ENCODE measurements around the gene ABCC9. TPM values are rescaled to one million over a fixed set of nuclear protein-coding genes. Genes with fewer than 3 reads are reported as not detected.

ABCC9 gene
- total RNA-seq, 1 experiment from 2014 or later, result 0.03 TPM

GRCh38 chr12:21823581-21823980 is 117.6 kb downstream of the ABCC9 start:
- no peak overlapping the region for H3K4me3 ChIP-seq (ENCODE audit: low read depth in 2 of 2, low read length in 2 of 2)
- no peaks in the 10 kb centered on the region for H3K9me3 ChIP-seq (ENCODE audit: control insufficient read depth, insufficient read depth, low read depth, low read length)
- POLR2A ChIA-PET, result no interaction called here
- no peak for DNase-seq (ENCODE audit: low read depth, low spot score)
- CTCF ChIA-PET, result no interaction called here
- TF ChIP-seq POLR2AphosphoS5 (IDR thresholded peaks at IDR 0.05; ENCODE audit: low read depth, low read length) (no peak), TCF7L2 (IDR thresholded peaks at IDR 0.05; ENCODE audit: low read depth, low read length) (no peak), SIN3A (IDR thresholded peaks at IDR 0.05; ENCODE audit: borderline replicate concordance, insufficient read depth, low read depth, low read length) (no peak), CTCF (IDR thresholded peaks at IDR 0.05) (no peak), REST (IDR thresholded peaks at IDR 0.05; ENCODE audit: insufficient read depth in 1 of 2, low read depth in 2 of 2, low read length in 1 of 2) (no peak)
- intact Hi-C loops (cut with micrococcal nuclease; ENCODE audit: unreplicated experiment) (no loop called here), in situ Hi-C loops (cut with HindIII; ENCODE audit: low pct_unique_long_range_greater_than_20kb, low sequenced_read_pairs) (no loop called here)
- no peaks in the 10 kb centered on the region for H3K4me1 ChIP-seq (ENCODE audit: control insufficient read depth, insufficient read depth, low read length)
- H3K36me3 ChIP-seq (ENCODE audit: control insufficient read depth, insufficient read depth, low read length), result no peaks in the 10 kb centered on the region
- no peaks in the 10 kb centered on the region for H3K27me3 ChIP-seq (ENCODE audit: control insufficient read depth, insufficient read depth, low read length)
- no peak overlapping the region for H3K27ac ChIP-seq (ENCODE audit: low read length)
- no TSS peak for BruUV-seq (replicated peaks)
- no peak for ATAC-seq

GRCh38 chr12:21819678-21820077 is 121.5 kb downstream of the ABCC9 start:
- Histone ChIP-seq H3K4me1 (ENCODE audit: control insufficient read depth, insufficient read depth, low read length) (no peaks in the 10 kb centered on the region), H3K4me3 (ENCODE audit: low read depth in 2 of 2, low read length in 2 of 2) (no peak overlapping the region), H3K27me3 (ENCODE audit: control insufficient read depth, insufficient read depth, low read length) (no peaks in the 10 kb centered on the region), H3K27ac (ENCODE audit: low read length) (no peak overlapping the region), H3K36me3 (ENCODE audit: control insufficient read depth, insufficient read depth, low read length) (no peaks in the 10 kb centered on the region), H3K9me3 (ENCODE audit: control insufficient read depth, insufficient read depth, low read depth, low read length) (no peaks in the 10 kb centered on the region)
- ATAC-seq, result no peak
- ChIA-PET CTCF (no interaction called here), POLR2A (no interaction called here)
- no peak for DNase-seq (ENCODE audit: low read depth, low spot score)
- in situ Hi-C loops (cut with HindIII; ENCODE audit: low pct_unique_long_range_greater_than_20kb, low sequenced_read_pairs) (no loop called here), intact Hi-C loops (cut with micrococcal nuclease; ENCODE audit: unreplicated experiment) (no loop called here)
- BruUV-seq (replicated peaks), result no TSS peak
- no peak for TF ChIP-seq TCF7L2 (IDR thresholded peaks at IDR 0.05; ENCODE audit: low read depth, low read length)
- TF ChIP-seq SIN3A (IDR thresholded peaks at IDR 0.05; ENCODE audit: borderline replicate concordance, insufficient read depth, low read depth, low read length), result no peak
- TF ChIP-seq POLR2AphosphoS5 (IDR thresholded peaks at IDR 0.05; ENCODE audit: low read depth, low read length), result no peak
- TF ChIP-seq REST (IDR thresholded peaks at IDR 0.05; ENCODE audit: insufficient read depth in 1 of 2, low read depth in 2 of 2, low read length in 1 of 2), result no peak
- no peak for TF ChIP-seq CTCF (IDR thresholded peaks at IDR 0.05)
